GM19397 (cell line): ENCODE data around the gene PRPSAP2.
"Not testable (repeated sequence)": the region's sequence is repeated elsewhere in the genome, so short reads cannot be mapped to it uniquely, and the experiment has no call there.

Experiments used
- ATAC-seq: cut with Tn5 transposase; IDR thresholded peaks from one replicate; pipeline ENCODE4 v1.9.1; 2021; ENCODE audit warnings: mild to moderate bottlenecking, moderate library complexity; ENCODE audit not compliant: unreplicated experiment

Gene PRPSAP2

GRCh38 chr17:18937981-18938691, 80.2 kb downstream of the PRPSAP2 start:
- no peak for ATAC-seq

- no peak for ATAC-seq
Measured at GRCh38 chr17:18938692-18939023, 80.7 kb downstream of the PRPSAP2 start.

GRCh38 chr17:18944646-18945045, 86.7 kb downstream of the PRPSAP2 start:
- ATAC-seq: no peak

GRCh38 chr17:18946536-18946935, 88.6 kb downstream of the PRPSAP2 start:
- no peak for ATAC-seq

GRCh38 chr17:18947866-18948265, 89.9 kb downstream of the PRPSAP2 start:
- no peak for ATAC-seq

GRCh38 chr17:18948476-18949006, 90.6 kb downstream of the PRPSAP2 start:
- ATAC-seq: no peak

GRCh38 chr17:18949566-18949965, 91.6 kb downstream of the PRPSAP2 start:
- ATAC-seq: no peak

GRCh38 chr17:18950346-18950745, 92.4 kb downstream of the PRPSAP2 start:
- no peak for ATAC-seq

GRCh38 chr17:18950944-18951905, 93.3 kb downstream of the PRPSAP2 start:
- no peak for ATAC-seq

GRCh38 chr17:18951941-18952842, 94.3 kb downstream of the PRPSAP2 start, which contains the start of gene SLC5A10:
TSS of gene SLC5A10 (plus strand) at chr17:18952165. CDS start at chr17:18952206, 41 bp downstream.
- ATAC-seq: no peak

- no peak for ATAC-seq
Measured at GRCh38 chr17:18953231-18953728, 95.3 kb downstream of the PRPSAP2 start.

- ATAC-seq: no peak
Measured at GRCh38 chr17:18954321-18954720, 96.4 kb downstream of the PRPSAP2 start.

GRCh38 chr17:18955009-18955408, 97.1 kb downstream of the PRPSAP2 start:
- no peak for ATAC-seq

- not testable (repeated sequence) for ATAC-seq
Measured at GRCh38 chr17:18956021-18956420, 98.1 kb downstream of the PRPSAP2 start.

GRCh38 chr17:18956581-18956980, 98.7 kb downstream of the PRPSAP2 start:
- no peak for ATAC-seq

- no peak for ATAC-seq
Measured at GRCh38 chr17:18957831-18958230, 99.9 kb downstream of the PRPSAP2 start.

GRCh38 chr17:18958611-18959010, 100.7 kb downstream of the PRPSAP2 start:
- ATAC-seq: no peak

- ATAC-seq: no peak
Measured at GRCh38 chr17:18959071-18959844, 101.3 kb downstream of the PRPSAP2 start.

- no peak for ATAC-seq
Measured at GRCh38 chr17:18959845-18960240, 101.9 kb downstream of the PRPSAP2 start.

- no peak for ATAC-seq
Measured at GRCh38 chr17:18960241-18960665, 102.3 kb downstream of the PRPSAP2 start.
